ENCODE results near the gene PNCK. TPM values are rescaled to one million over a fixed set of nuclear protein-coding genes. Genes with fewer than 3 reads are reported as not detected.

PNCK gene
- total and polyA plus RNA-seq, 12 donors: 2.0 to 15.6 (median 5.7) TPM

DNA sequence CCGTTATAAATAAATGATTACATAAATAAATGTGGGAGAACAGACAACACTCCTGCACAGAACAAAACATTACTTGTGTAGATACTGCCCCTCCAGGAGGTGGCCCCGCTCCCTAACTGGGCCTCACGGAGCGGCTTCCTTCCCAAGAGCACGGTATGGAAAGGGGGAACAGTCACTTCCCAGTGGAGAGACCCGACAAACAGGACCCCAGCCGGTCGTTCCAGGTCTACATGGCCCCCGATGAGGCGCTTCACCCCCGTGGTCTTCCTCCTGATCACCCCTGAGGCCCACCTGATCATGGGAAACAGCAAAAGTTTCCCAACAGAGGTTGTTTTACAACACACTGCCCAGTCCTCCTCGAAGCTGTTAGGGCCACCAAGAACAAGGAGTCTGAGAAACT is 7.6 kb upstream of the PNCK start:
- peaks cover 0 to 66% (median 0%) of the 10 kb centered on the region in 7 donors for H3K27me3 ChIP-seq
- intact Hi-C loops (cut with DNase I): loop anchor here in 1 of 10 donors (1.0 kb wide), 1 partner anchor 50 kb away; no protein-coding TSS in a partner anchor
- DNase-seq (no peak), ATAC-seq (no peak)
- H3K36me3 ChIP-seq: no peaks in the 10 kb centered on the region
- no peak overlapping the region for H3K4me3 ChIP-seq
- 72 to 81% methylated on average over 12 of the region's 12 CpGs for WGBS, 2 donors
- no peaks in the 10 kb centered on the region for H3K4me1 ChIP-seq
- TF ChIP-seq, protein P1, sequence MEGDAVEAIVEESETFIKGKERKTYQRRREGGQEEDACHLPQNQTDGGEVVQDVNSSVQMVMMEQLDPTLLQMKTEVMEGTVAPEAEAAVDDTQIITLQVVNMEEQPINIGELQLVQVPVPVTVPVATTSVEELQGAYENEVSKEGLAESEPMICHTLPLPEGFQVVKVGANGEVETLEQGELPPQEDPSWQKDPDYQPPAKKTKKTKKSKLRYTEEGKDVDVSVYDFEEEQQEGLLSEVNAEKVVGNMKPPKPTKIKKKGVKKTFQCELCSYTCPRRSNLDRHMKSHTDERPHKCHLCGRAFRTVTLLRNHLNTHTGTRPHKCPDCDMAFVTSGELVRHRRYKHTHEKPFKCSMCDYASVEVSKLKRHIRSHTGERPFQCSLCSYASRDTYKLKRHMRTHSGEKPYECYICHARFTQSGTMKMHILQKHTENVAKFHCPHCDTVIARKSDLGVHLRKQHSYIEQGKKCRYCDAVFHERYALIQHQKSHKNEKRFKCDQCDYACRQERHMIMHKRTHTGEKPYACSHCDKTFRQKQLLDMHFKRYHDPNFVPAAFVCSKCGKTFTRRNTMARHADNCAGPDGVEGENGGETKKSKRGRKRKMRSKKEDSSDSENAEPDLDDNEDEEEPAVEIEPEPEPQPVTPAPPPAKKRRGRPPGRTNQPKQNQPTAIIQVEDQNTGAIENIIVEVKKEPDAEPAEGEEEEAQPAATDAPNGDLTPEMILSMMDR (IDR thresholded peaks at IDR 0.05): no peak
- no peaks in the 10 kb centered on the region for H3K9me3 ChIP-seq
- no peak overlapping the region for H3K27ac ChIP-seq

GRCh38 chrX:153674219-153674851 is 722 bp upstream of the PNCK start:
- H3K27ac ChIP-seq: no peak overlapping the region
- peaks cover 0 to 61% (median 6%) of the 10 kb centered on the region in 7 donors for H3K27me3 ChIP-seq

GRCh38 chrX:153672531-153673427 is 834 bp downstream of the PNCK start:
- DNase-seq: no peak

More at GRCh38 chrX:153674219-153674851, 722 bp upstream of the PNCK start:
- no peaks in the 10 kb centered on the region for H3K9me3 ChIP-seq
- DNase-seq (no peak), ATAC-seq (no peak)
- no peak overlapping the region for H3K4me3 ChIP-seq
- no peaks in the 10 kb centered on the region for H3K4me1 ChIP-seq
- intact Hi-C loops (cut with DNase I): loop anchor here in 1 of 10 donors (5.0 kb wide), 1 partner anchor 132 kb away; no protein-coding TSS in a partner anchor
- no peaks in the 10 kb centered on the region for H3K36me3 ChIP-seq
- 74% methylated on average over 27 of the region's 27 CpGs for WGBS, 2 donors
- TF ChIP-seq, protein P1 (IDR thresholded peaks at IDR 0.05): no peak

More at GRCh38 chrX:153672531-153673427, 834 bp downstream of the PNCK start:
- Histone ChIP-seq H3K27me3 (peaks cover 0 to 59% (median 6%) of the 10 kb centered on the region in 7 donors), H3K9me3 (no peaks in the 10 kb centered on the region), H3K4me3 (no peak overlapping the region), H3K36me3 (no peaks in the 10 kb centered on the region), H3K4me1 (no peaks in the 10 kb centered on the region), H3K27ac (no peak overlapping the region)
- no peak for ATAC-seq
- intact Hi-C loops (cut with DNase I): loop anchor here in 1 of 10 donors (5.0 kb wide), 1 partner anchor 130 kb away; no protein-coding TSS in a partner anchor
- 46 to 54% methylated on average over 34 to 49 of the region's 53 CpGs for WGBS, 2 donors
- TF ChIP-seq, protein P1 (IDR thresholded peaks at IDR 0.05): no peak

All from heart right ventricle (tissue), 16 donors.